Activated T-helper 1 cell treated with Interleukin-2 at 50 U/mL for 16 hours (primary cell): ENCODE results near the gene DGCR2.
"Not testable (repeated sequence)": the region's sequence is repeated elsewhere in the genome, so short reads cannot be mapped to it uniquely, and the experiment has no call there.

Source experiments
- DNase-seq: peaks from one replicate; pipeline ENCODE4 v3.0.0-alpha.2; 2020; ENCODE audit warnings: low read depth

DGCR2 gene

DNA sequence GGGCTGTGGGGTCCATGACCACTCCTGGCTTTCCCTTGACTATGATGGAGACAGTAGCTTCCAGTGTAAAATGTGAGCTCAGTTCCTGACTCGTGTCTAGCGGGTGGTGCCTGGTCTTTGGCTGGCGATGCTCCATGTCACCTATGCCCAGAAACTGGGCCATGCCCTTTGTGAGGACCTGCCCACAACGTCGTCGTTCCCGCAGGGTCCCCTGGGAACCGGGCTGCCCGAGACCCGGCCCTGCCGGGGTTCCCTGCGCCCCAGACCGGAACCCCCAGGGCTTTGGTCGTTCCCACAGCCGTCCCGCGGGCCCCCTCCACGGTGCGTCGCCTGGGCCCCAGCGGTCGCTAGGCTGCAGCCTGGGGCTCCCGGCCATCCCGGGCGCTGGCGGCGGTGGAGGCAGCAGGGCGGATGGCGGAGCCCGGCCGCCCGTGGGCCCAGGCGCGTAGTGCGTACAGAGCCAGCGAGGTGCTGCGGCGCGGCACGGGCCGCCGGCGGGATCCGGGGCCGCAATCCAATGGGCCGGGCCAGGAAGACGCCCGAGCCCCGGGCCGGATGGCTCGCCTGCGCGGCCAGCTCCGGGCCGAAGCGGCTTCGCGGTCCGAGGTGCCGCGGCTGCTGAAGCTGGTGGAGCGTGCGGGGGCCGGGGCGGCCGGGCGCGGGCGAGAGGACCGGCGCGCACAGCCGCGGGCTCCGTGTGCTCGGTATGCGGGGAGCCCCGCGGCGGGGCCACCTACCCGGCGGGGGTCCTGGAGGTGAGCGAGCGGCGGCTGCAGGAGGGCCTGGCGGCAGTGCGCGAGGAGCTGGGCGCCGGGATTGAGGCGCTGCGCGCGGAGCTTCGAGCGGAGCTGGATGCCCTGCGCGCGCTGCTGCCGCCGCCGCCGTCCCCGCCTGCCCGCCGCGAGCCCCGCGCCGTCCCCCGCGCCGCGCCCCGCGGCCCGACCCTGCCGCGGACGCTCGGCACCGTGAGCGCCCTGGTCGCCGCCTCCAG lies 92.8 kb downstream of the DGCR2 start:
- DNase-seq = not testable (repeated sequence)

DNA sequence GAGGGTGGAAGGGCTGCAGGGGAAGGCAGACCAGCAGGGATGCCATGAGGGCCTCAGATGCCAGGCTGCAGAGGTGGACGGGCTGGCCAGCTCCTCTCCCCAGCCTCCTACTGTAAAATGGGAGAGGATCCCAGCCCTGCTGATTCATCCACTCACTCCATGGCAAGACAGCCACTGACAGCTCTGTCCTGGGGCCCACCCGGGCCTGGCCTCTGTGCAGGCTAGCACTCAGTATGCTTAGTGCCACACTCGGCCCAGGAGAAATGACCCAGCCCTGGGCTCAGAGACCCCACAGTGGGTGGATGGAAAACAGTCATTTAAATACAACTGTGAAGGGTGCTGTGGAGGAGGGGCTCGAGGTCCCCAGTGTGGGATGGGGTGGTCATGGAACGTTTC lies 94.2 kb downstream of the DGCR2 start:
- not testable (repeated sequence) for DNase-seq

DNA sequence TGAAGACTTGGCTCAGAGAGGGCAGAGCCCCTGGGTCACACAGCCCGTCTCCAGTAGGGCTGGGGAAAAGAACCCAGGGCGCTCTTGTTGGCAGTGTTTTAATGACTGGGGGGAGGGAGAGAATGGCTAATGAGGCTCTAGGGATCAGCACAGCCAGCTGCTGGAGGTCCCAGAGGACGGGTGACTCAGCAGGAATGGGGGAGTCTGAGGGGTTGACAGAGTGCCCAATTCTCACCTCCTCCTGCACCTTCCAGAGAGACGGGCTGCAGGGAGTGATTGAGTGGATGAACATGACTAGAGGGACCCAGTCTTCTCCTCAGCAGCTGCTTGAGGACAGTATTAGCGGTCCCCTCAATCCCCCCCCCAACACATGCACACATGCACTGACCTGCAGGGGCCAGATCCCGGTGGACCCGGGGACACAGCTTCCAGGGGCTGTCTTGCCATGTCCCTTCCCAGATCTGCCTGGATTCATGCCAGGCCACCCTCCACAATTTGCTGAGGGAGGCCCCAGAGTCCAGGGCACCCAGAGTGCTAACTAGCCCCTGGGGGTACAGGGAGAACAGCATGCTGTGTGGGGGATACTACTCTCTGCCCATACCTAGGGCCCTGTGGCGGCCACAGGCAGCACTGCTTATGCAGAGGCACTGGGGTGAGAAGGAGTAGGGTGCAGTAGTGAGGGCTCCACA lies 94.7 kb downstream of the DGCR2 start:
- not testable (repeated sequence) for DNase-seq

GRCh38 chr22:19026080-19026479 lies 96.1 kb downstream of the DGCR2 start:
- not testable (repeated sequence) for DNase-seq

DNA sequence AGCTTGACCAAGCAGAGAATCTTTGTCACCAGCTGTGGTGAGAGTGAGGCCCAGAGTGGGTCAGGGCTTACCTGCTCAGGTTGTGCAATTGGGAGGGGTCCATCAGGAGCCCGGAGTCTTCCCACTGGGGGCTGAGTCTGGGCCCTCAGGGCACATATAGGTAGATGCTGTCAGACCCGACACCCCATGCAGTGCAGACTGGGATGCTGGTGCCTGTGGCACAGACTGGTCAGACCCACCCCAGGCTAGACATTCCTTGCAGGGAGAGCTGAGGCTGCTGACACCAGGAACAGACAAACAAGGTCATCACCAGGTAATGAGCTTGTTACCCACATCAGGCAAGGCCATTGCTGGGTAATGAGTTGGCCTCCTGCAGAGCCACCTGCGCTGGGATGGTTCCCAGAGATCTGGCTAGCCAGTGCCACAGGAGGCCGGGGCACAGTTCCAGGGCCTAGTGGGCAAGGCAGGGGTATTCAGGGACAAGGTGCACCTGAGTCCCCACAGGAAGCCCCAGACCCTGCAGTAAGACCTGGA lies 97.2 kb downstream of the DGCR2 start:
- DNase-seq = not testable (repeated sequence)

- DNase-seq = not testable (repeated sequence)
Measured at GRCh38 chr22:19023931-19024330, 98.3 kb downstream of the DGCR2 start.

DNA sequence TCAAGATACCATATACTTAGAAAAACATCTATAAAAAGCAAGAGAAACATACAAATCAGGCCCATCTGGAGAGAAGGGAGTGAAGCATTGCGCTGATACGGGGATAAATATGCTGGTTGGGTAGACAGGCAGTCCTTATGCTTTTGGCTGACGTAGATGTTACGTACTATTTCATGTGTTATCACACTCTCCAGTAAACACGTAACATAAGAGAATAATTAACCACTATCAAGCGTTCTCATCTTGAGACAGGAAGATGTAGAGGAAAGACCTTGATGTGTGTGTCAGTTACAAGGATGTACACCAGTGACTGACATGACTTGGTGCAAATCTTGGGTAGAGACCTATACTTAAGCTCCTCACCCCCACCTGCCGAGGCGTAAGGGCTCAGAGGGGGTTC lies 99.5 kb downstream of the DGCR2 start:
- DNase-seq = no peak

GRCh38 chr22:19019679-19020032 lies 102.6 kb downstream of the DGCR2 start:
- DNase-seq = no peak

GRCh38 chr22:19019029-19019678 lies 103.1 kb downstream of the DGCR2 start:
- no peak for DNase-seq

GRCh38 chr22:19018256-19018655 lies 104.0 kb downstream of the DGCR2 start:
- no peak for DNase-seq

DNA sequence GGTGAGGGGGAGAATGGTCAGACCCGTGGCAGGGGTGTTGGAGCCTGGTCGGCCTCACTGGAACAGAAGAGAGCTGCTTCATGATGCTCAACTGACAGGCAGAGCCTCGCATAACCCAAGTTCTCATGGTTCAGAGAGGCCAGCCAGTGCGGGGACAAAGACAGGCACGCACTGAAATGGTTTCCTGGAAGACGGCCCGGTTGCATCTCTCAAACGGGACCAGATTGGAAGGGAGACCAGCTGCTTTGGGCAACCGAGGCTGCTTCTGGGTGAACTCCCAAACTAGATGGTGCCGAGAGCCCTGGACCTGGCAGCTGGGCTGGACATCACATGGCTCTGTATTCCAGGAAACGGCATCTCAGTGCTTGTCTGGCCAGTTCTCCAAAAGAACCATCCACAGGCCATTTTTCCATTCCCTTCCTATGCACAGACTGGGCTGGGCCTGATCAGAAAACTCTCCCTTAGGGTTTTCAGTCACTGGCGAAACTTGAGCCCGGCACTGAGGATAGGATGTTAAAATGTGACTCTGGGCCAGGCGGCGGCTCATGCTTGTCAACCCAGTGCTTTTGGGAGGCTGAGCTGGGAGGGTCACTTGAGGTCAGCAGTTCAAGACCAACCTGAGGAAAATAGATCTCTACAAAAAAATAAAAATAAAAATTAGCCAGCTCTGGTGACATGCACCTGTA lies 106.0 kb downstream of the DGCR2 start:
- DNase-seq = no peak

DNA sequence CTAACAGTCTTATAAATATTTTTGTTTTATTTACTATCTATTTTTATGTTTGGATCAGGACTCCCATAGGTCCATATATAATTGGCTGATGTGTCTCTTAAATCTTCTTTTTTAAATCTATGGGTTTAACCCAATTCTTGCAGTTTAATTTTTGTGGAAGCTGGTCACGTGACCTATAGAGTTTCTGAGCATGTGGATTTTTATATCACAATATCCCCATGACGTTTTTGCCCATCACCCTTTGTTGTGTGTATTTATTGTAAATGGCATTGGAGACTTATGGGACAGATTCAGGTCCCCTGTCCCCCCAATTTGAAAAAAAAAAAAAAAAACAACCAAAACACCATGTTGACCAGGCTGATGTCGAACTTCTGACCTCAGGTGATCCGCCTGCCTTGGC lies 107.3 kb downstream of the DGCR2 start:
- DNase-seq = no peak

- DNase-seq = not testable (repeated sequence)
Measured at GRCh38 chr22:19013881-19014598, 108.2 kb downstream of the DGCR2 start.

DNA sequence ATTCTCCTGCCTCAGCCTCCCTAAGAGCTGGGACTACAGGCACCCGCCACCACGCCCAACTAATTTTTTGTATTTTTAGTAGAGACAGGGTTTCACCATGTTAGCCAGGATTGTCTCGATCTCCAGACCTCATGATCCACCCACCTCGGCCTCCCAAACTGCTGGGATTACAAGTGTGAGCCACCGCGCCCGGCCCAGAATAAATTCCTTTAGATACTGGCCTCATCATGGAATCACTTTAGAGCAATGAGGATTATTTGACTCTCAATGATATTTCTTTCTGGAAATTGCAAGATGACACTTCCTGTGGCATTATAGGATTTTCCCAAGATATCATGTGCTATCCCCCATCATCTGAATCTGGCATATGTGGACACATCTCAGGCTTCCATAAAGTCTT lies 108.8 kb downstream of the DGCR2 start:
- DNase-seq = not testable (repeated sequence)

DNA sequence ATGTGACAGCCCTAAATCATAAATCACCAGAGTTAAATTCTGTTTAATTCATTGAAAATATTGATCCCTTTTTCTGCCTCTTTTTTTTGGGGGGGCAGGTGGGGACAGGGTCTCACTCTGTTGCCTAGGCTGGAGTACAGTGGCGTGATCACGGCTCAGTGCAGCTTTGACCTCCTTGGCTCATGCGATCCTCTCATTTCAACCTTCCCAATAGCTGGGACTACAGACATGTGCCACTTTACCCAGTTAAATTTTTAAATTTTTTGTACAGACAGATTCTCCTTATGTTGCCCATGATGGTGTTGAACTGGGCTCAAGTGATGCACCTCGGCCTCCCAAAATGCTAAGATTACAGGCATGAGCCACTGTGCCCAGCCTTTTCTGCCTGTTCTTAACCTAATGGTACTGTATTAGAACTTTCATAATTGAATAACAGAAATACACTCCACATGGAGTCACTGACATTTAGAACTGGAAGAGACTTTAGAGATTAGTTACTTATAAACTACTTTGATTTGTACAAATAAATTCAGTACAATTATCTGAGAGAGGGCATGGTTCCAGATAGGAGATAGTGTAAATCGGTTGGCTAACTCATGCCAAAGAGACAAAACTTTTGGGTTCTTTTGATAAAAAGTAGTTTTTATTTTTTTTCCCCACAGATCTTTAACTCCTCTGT lies 109.8 kb downstream of the DGCR2 start:
- DNase-seq = no peak

- not testable (repeated sequence) for DNase-seq
Measured at GRCh38 chr22:19011611-19012010, 110.6 kb downstream of the DGCR2 start.

- no peak for DNase-seq
Measured at GRCh38 chr22:19011075-19011474, 111.1 kb downstream of the DGCR2 start.

GRCh38 chr22:19005905-19006304 lies 116.3 kb downstream of the DGCR2 start:
- DNase-seq = no peak

- no peak for DNase-seq
Measured at GRCh38 chr22:19004471-19004870, 117.7 kb downstream of the DGCR2 start.

DNA sequence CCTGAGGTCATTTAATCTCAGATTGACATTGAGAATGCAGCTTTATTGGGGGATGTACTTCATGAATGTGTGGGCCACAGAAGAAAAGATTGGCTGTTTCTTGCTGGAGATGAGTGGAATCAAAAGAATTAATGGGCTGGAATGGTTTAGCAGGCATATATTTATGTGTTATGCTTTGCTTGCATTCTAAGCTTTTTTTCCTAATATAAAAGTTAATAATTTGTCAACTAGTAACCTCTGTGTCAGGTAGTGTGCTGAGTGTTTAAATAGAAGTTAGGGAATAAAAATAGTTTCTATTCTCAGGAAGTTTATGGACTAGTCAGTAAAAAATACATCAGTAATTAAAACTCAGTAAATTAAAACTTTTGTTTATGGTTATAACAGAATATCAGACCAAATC lies 118.7 kb downstream of the DGCR2 start:
- no peak for DNase-seq

DNA sequence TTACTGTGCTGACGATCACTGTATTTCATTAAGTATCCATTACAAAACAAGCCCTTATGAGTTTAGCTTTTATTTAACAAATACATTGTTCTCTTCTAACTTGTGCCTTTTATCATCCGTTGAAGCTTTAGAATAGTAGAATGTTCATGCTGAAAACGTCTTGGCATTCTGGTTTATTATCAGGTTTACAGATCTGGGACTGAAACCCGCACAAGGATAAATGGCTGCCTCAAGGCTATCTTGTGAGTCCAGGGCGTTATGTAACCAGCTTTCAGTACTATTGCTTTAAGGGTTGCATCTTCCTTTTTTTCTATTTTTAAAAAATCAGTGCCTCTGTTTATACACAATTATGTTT lies 119.6 kb downstream of the DGCR2 start:
- DNase-seq = no peak
